NCI-H1694 treated with DMSO at 0.1 percent for 48 hours (cell line): Measurements from ENCODE around the gene CLEC3B.
"Not testable (repeated sequence)": the region's sequence is repeated elsewhere in the genome, so short reads cannot be mapped to it uniquely, and the experiment has no call there.

Source experiments
- DNase-seq: peaks from one replicate; lab custom pipeline; 2025; lab: John Stamatoyannopoulos, UW

CLEC3B gene

GRCh38 chr3:45026038-45026437 is at the start of gene CLEC3B:
CLEC3B (plus strand) TSS chr3:45026303; CDS start chr3:45026363, 60 bp downstream.
- DNase-seq, result no peak

- DNase-seq, result no peak
Measured at GRCh38 chr3:44981220-44981619, 44.9 kb upstream of the CLEC3B start.

- no peak for DNase-seq
Measured at GRCh38 chr3:44981751-44982150, 44.4 kb upstream of the CLEC3B start.

- DNase-seq, result no peak
Measured at GRCh38 chr3:44982817-44983216, 43.3 kb upstream of the CLEC3B start.

- no peak for DNase-seq
Measured at GRCh38 chr3:44983484-44983941, 42.6 kb upstream of the CLEC3B start.

GRCh38 chr3:44984335-44984734 is 41.8 kb upstream of the CLEC3B start:
- DNase-seq, result no peak

- not testable (repeated sequence) for DNase-seq
Measured at GRCh38 chr3:44986330-44986729, 39.8 kb upstream of the CLEC3B start.

- DNase-seq, result no peak
Measured at GRCh38 chr3:44987332-44987731, 38.8 kb upstream of the CLEC3B start.

- DNase-seq, result no peak
Measured at GRCh38 chr3:44988073-44988472, 38.0 kb upstream of the CLEC3B start.

- DNase-seq, result no peak
Measured at GRCh38 chr3:44989141-44989540, 37.0 kb upstream of the CLEC3B start.

- DNase-seq, result no peak
Measured at GRCh38 chr3:44989636-44990373, 36.3 kb upstream of the CLEC3B start.

GRCh38 chr3:44991326-44991725 is 34.8 kb upstream of the CLEC3B start:
- no peak for DNase-seq

GRCh38 chr3:44992555-44993470 is 33.3 kb upstream of the CLEC3B start:
- no peak for DNase-seq

GRCh38 chr3:44993471-44994205 is 32.5 kb upstream of the CLEC3B start:
- no peak for DNase-seq

- peak; percentile 13 for DNase-seq
Measured at GRCh38 chr3:44995142-44995770, 30.8 kb upstream of the CLEC3B start.

- DNase-seq, result peak; percentile 17
Measured at GRCh38 chr3:44996556-44996969, 29.5 kb upstream of the CLEC3B start.

- no peak for DNase-seq
Measured at GRCh38 chr3:44999782-45000181, 26.3 kb upstream of the CLEC3B start.

GRCh38 chr3:45000823-45001222 is 25.3 kb upstream of the CLEC3B start:
- DNase-seq, result no peak

- no peak for DNase-seq
Measured at GRCh38 chr3:45001738-45002137, 24.4 kb upstream of the CLEC3B start.

GRCh38 chr3:45002139-45002660 is 23.9 kb upstream of the CLEC3B start:
- no peak for DNase-seq

- no peak for DNase-seq
Measured at GRCh38 chr3:45002720-45003119, 23.4 kb upstream of the CLEC3B start.

GRCh38 chr3:45003406-45003805 is 22.7 kb upstream of the CLEC3B start:
- DNase-seq, result no peak
